NCI-H1930 (cell line): ENCODE data around the gene TRIM14.
"Not testable (repeated sequence)": the region's sequence is repeated elsewhere in the genome, so short reads cannot be mapped to it uniquely, and the experiment has no call there.

Experiments
- DNase-seq, 2 experiments: peaks; one replicate each; lab custom pipeline; 2025; lab: John Stamatoyannopoulos, UW

TRIM14 gene

GRCh38 chr9:98081477-98082219 lies 37.4 kb downstream of the TRIM14 start:
- no peak for DNase-seq

DNA sequence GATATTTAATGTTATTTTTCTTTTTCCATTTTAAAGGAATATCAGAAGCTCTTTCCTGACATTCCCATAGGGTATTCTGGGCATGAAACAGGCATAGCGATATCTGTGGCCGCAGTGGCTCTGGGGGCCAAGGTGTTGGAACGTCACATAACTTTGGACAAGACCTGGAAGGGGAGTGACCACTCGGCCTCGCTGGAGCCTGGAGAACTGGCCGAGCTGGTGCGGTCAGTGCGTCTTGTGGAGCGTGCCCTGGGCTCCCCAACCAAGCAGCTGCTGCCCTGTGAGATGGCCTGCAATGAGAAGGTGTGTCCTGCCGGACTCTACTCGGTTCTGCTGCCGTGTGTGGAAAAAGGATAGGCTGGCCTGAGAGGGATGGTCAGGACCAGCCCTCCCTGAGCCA lies 38.2 kb downstream of the TRIM14 start:
- no peak for DNase-seq

- no peak for DNase-seq
Measured at GRCh38 chr9:98080326-98080725, 38.7 kb downstream of the TRIM14 start.

DNA sequence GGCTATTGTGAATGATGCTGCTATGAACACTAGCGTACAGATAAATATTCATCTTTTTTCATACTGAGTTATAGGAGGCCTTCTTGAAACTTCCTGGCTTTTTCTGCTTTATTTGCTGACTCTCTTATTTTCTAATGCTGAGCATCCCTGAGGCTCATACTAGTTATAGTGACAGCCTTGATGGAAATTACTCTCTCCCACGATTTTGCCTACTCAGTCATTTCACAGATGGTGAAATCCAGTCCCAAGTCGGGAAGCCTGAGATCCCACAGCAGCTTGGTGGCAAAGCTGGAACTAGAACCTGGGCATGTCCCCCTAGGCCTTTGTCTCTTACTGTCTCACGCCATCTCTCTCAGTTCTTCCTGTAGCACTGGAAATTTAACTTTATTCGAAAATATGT lies 40.1 kb downstream of the TRIM14 start:
- no peak for DNase-seq

GRCh38 chr9:98076514-98076890 lies 42.5 kb downstream of the TRIM14 start:
- not testable (repeated sequence) for DNase-seq

GRCh38 chr9:98075332-98075805 lies 43.7 kb downstream of the TRIM14 start:
- no peak for DNase-seq

GRCh38 chr9:98074115-98074990 lies 44.7 kb downstream of the TRIM14 start:
- DNase-seq: peak in 1 of 2 experiments; percentile 19

DNA sequence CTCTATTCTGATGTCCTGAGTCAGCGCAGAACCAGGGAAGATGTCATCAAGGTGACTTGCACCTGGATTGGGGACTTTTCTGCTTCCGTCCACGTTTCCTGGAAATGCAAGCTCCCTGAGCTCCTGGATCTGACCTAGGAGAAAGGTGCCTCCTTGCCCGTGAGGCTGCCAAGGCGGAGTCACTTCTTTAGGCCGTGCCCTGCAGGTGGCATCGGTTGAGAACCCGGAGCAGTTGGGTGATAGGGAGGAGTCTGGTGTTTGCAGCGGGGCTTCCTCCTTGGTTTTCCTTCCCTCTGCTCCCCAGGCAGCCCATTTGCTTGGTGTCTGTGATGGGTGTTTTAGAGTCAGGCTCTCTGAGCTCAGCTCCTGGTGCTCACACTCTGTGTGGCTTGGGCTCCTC lies 47.3 kb downstream of the TRIM14 start:
- DNase-seq: no peak

DNA sequence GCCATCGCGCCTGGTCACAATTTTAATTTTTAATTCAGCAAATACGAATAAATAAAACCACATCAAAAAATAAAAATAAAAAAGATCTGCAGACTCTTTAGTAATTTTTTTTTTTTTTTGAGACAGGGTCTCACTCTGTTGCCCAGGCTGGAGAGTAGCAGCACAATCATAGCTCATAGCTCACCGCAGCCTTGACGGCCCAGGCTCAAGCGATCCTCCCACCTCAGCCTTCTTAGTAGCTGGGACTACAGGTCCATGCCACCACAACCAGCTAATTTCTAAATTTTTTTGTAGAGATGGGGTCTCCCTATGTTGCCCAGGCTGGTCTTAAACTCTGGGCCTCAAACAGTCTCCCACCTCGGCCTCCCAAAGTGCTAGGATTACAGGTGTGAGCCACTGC lies 48.3 kb downstream of the TRIM14 start:
- DNase-seq: no peak

DNA sequence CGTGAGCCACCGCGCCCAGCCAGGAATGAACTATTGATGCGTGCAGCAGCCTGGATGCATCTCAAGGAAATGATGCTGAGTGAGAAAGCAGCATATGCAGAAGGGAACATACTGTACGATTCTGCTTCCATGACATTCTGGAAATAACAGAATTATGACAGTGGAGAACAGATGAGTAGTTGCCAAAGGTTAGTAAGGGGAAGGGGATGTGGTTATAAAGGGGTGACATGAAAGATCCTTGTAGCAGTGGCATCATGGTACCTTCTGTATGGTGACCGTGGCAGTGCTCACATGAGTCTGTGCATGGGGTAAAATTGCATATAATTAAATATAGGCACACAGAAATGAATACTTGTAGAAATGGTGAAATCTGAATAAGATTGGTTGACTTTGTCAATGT lies 49.5 kb downstream of the TRIM14 start:
- no peak for DNase-seq

DNA sequence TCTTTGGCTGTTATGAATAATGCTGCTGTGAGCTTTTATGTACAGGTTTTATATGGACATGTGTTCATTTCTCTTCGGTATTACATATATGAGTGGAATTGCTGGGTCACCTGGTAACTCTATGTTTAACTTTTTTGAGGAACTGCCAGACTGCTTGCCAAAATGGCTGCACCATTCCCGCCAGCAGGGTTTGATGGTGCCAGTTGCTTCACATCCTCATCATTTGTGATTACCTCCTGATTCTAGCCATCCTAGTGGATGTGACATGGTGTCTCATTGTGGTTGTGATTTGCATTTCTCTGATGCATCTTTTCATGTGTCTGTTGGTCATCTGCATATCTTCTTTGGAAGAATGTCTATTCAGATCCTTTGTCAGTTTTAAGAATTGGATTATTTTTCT lies 51.8 kb downstream of the TRIM14 start:
- no peak for DNase-seq

GRCh38 chr9:98066235-98066634 lies 52.8 kb downstream of the TRIM14 start:
- no peak for DNase-seq

GRCh38 chr9:98064623-98065392 lies 54.2 kb downstream of the TRIM14 start:
- DNase-seq: no peak

DNA sequence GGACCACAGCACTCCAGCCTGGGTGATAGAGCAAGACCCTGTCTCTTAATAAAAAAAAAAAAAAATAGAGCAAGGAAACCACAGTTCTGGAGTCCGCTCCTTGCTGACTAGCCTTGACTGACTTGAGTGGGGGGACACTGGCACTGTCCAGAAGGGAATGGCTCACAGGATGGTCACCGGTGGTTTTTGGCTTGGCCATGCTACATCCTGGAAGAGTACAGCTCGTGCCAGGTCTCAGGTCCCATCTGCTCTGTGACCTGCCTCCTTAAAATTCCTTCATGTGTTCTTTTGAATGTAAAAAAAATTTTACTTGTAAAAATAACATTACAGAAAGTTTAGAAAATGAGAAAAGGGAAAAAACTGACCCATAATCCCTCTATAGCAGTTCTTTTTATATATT lies 56.9 kb downstream of the TRIM14 start:
- no peak for DNase-seq

DNA sequence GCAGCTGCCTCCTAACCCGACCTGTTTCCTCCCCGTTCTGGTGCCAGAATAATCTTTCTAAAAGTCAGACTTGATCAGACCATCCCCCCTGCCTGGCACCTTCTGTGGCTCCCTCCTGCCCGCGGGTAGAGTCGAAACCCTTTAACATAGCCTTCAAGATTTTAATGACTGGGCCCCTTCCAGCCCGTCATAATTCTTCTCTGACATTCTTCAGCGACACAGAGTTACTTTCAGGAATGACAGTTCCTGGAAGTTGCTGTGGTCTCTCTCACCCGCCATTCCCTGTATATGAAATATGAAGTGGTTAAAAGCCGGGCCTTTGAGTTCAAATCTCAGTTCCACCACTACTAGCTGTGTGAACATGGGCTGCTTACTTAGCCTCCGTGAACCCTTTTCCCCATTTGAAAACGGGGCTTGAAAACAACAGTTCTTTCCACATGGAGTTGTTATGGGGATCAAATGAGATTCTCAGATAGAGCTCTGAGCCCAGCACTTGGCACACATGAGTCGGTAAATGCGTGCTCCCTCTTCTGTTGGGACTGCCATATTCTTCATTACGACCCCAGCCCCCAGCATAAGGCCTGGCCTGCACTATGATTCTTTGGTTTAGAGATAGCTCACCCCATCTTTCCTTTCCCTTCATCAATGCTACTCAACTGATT lies 61.8 kb downstream of the TRIM14 start:
- no peak for DNase-seq

GRCh38 chr9:98056269-98057137 lies 62.5 kb downstream of the TRIM14 start, which contains the start of gene NANS:
Gene NANS, plus strand, starts transcription at chr9:98056732. Its CDS starts 77 bp downstream, at chr9:98056809.
- DNase-seq: peak; percentile 86 to 88

- no peak for DNase-seq
Measured at GRCh38 chr9:98054376-98054951, 64.6 kb downstream of the TRIM14 start.

- no peak for DNase-seq
Measured at GRCh38 chr9:98050351-98050750, 68.7 kb downstream of the TRIM14 start.

DNA sequence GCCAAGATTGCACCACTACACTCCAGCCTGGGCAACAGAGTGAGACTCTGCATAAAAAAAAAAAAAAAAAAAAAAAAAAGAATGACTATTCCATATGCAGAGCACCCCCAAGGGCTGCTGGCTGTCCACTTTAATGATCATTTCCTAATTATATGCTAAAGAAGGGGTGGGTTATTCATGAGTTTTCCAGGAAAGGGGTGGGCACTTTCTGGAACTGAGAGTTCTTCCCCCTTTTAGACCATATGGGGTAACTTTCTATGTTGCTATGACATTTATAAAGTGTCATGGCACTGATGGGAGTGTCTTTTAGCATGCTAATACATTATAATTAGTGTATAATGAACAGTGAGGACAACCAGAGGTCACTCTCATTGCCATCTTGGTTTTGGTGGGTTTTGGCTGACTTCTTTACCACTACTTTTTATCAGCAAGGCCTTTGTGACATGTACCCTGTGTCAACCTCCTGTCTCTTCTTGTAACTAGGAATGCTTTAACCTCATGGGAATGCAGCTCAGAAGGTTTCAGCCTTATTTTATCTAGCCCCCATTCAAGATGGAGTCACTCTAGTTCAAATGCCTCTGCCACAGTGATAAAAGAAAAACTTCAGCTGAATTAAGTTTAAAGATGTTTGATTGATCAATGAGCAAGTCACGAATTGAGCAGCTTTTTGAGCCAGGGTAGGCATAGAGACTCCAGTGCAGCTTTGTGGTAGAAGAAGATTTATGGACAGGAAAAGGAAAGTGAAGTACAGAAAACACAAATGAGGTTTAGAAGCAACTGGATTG lies 69.5 kb downstream of the TRIM14 start:
- DNase-seq: no peak

DNA sequence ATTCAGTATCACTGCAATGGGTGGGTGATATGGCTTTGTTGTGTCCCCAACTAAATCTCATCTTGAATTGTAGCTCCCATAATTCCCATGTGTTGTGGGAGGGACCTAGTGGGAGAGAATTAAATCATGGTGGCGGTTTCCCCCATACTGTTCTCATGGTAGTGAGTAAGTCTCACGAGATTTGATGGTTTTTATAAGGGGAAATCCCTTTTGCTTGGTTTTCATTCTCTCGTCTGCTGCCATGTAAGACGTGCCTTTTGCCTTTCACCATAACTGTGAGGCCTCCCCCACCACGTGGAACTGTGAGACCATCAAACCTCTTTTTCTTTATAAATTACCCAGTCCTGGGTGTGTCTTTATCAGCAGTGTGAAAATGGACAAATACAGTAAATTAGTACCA lies 72.0 kb downstream of the TRIM14 start:
- no peak for DNase-seq
